PC-3 (cell line): ENCODE data around the gene USP46.

Source experiments
- CTCF ChIP-seq: fragments of 300-600 bp; sonication (generic); conservative IDR thresholded peaks from 2 replicates; pipeline ENCODE4 v1.5.1; 2017; ENCODE audit warnings: antibody characterized with exemption, low read depth, mild to moderate bottlenecking, low read length
- EZH2 ChIP-seq: fragments of 300-600 bp; sonication (generic); IDR thresholded peaks from one replicate; pipeline ENCODE4 v1.6.1; 2017; ENCODE audit warnings: antibody characterized with exemption, mild to moderate bottlenecking, low read length; ENCODE audit not compliant: unreplicated experiment

GRCh38 chr4:52657292-52657617 lies 1.8 kb downstream of the USP46 start:
- TF ChIP-seq CTCF = no peak
- no peak for TF ChIP-seq EZH2
